A673 (cell line): Measurements from ENCODE around the gene KCNQ1. TPM values are rescaled to one million over a fixed set of nuclear protein-coding genes. Genes with fewer than 3 reads are reported as not detected.

Source experiments
- BruUV-seq: library from RNA; stranded (reverse); fragments of 400-500 nt; replicated peaks from 2 replicates; lab custom pipeline; 2021; lab: Mats Ljungman, UMichigan
- CTCF ChIA-PET: fragments of 300-600 bp; sonication (Branson Sonifier 250); formaldehyde crosslinking; loops from one replicate; lab custom pipeline; 2022; ENCODE audit warnings: antibody characterized with exemption; lab: Charles Lee
- POLR2A ChIA-PET: fragments of 300-600 bp; sonication (Branson Sonifier 250); formaldehyde crosslinking; loops from one replicate; lab custom pipeline; 2022; ENCODE audit warnings: antibody characterized with exemption; ENCODE audit not compliant: low non-redundant PET; lab: Charles Lee
- DNase-seq: peaks from one replicate; pipeline ENCODE4 v3.0.0-alpha.2; 2015; ENCODE audit warnings: low spot score
- H3K27ac ChIP-seq: fragments of 200-600 bp; sonication (generic); 2 replicates; pipeline ENCODE4 v1.5.1; 2016; ENCODE audit warnings: mixed run types, low read depth, mild to moderate bottlenecking, mixed read lengths, antibody characterized with exemption, low read length; ENCODE audit not compliant: poor library complexity, severe bottlenecking
- H3K27me3 ChIP-seq: fragments of 200-600 bp; sonication (generic); replicated peaks from 2 replicates; pipeline ENCODE4 v1.6.1; 2017; ENCODE audit warnings: mixed run types, low read depth, mild to moderate bottlenecking, mixed read lengths, antibody characterized with exemption, low read length; ENCODE audit not compliant: insufficient read depth, poor library complexity
- H3K36me3 ChIP-seq: fragments of 200-600 bp; sonication (generic); 2 replicates; pipeline ENCODE4 v1.6.1; 2016; ENCODE audit warnings: mixed run types, mild to moderate bottlenecking, mixed read lengths, antibody characterized with exemption, low read length; ENCODE audit not compliant: insufficient read depth, poor library complexity, severe bottlenecking
- H3K4me1 ChIP-seq: fragments of 200-600 bp; sonication (generic); 2 replicates; pipeline ENCODE4 v1.6.1; 2017; ENCODE audit warnings: mixed run types, mild to moderate bottlenecking, mixed read lengths, antibody characterized with exemption, low read length; ENCODE audit not compliant: insufficient read depth, poor library complexity, severe bottlenecking
- H3K4me3 ChIP-seq: fragments of 200-600 bp; sonication (generic); 2 replicates; pipeline ENCODE4 v1.5.1; 2016; ENCODE audit warnings: low read depth, mixed run types, mild to moderate bottlenecking, mixed read lengths, low read length; ENCODE audit not compliant: poor library complexity, severe bottlenecking
- H3K9me3 ChIP-seq: fragments of 200-600 bp; sonication (generic); 2 replicates; pipeline ENCODE4 v1.6.1; 2016; ENCODE audit warnings: mixed run types, low read depth, mild to moderate bottlenecking, mixed read lengths, antibody characterized with exemption, low read length; ENCODE audit not compliant: poor library complexity, severe bottlenecking
- CTCF ChIP-seq: fragments of 300-800, 200-600 bp; sonication (generic); conservative IDR thresholded peaks from 2 replicates; pipeline ENCODE4 v1.5.1; 2017; ENCODE audit warnings: low read depth, mild to moderate bottlenecking, antibody characterized with exemption, low read length, moderate library complexity, mixed read lengths
- EZH2 ChIP-seq: fragments of 200-600 bp; sonication (generic); IDR thresholded peaks from 2 replicates; pipeline ENCODE4 v1.6.1; 2017; ENCODE audit warnings: borderline replicate concordance, low read depth, mild to moderate bottlenecking, mixed read lengths, antibody characterized with exemption, low read length; ENCODE audit not compliant: poor library complexity, severe bottlenecking
- intact Hi-C: fragments of 100-400 bp; cut with micrococcal nuclease; formaldehyde crosslinking; loops from one replicate; pipeline ENCODE4 v1.10.0; 2022; ENCODE audit not compliant: unreplicated experiment
- total RNA-seq: library from RNA; stranded (reverse); gene quantifications from 2 replicates; pipeline ENCODE4 v1.2.3, GENCODE V29; 2021

Gene KCNQ1
- total RNA-seq, 1 experiment from 2014 or later, result not detected

DNA sequence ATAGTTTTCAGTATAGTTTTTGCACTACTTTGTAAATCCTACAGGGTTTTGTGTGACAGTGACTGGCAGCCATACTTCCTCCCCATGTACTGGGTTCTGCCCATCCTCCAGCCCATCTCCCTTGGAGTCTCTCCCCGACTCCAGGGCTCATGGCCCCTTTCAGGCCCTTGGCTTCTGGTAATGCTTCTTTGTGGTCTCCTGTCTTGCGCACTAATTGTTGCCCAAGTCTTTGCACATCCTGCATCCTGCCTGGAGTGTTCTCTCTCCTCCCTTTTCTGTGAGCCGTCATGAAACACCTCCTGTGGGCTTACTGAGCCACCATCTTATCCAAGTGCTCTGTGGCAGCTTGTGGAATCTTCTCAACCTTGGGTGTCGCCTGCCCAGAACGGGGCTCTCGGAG lies 266.4 kb downstream of the KCNQ1 start:
- CTCF ChIA-PET, result no interaction called here

GRCh38 chr11:2713094-2713493 lies 268.3 kb downstream of the KCNQ1 start:
- no peaks in the 10 kb centered on the region for H3K27me3 ChIP-seq
- no peaks in the 10 kb centered on the region for H3K4me1 ChIP-seq
- CTCF ChIA-PET, result no interaction called here
- H3K27ac ChIP-seq, result no peak overlapping the region
- no peaks in the 10 kb centered on the region for H3K36me3 ChIP-seq
- no peak for DNase-seq
- intact Hi-C loops, result no loop called here
- no TSS peak for BruUV-seq
- POLR2A ChIA-PET, result no interaction called here
- no peak overlapping the region for H3K4me3 ChIP-seq
- TF ChIP-seq EZH2, result no peak
- no peak for TF ChIP-seq CTCF
- no peaks in the 10 kb centered on the region for H3K9me3 ChIP-seq

More for the DNA sequence above, 266.4 kb downstream of the KCNQ1 start:
- Histone ChIP-seq H3K27me3 (no peaks in the 10 kb centered on the region), H3K4me1 (no peaks in the 10 kb centered on the region), H3K36me3 (no peaks in the 10 kb centered on the region), H3K4me3 (no peak overlapping the region), H3K27ac (no peak overlapping the region), H3K9me3 (no peaks in the 10 kb centered on the region)
- TF ChIP-seq EZH2 (no peak), CTCF (no peak)
- no TSS peak for BruUV-seq
- intact Hi-C loops, result no loop called here
- POLR2A ChIA-PET, result no interaction called here
- no peak for DNase-seq

DNA sequence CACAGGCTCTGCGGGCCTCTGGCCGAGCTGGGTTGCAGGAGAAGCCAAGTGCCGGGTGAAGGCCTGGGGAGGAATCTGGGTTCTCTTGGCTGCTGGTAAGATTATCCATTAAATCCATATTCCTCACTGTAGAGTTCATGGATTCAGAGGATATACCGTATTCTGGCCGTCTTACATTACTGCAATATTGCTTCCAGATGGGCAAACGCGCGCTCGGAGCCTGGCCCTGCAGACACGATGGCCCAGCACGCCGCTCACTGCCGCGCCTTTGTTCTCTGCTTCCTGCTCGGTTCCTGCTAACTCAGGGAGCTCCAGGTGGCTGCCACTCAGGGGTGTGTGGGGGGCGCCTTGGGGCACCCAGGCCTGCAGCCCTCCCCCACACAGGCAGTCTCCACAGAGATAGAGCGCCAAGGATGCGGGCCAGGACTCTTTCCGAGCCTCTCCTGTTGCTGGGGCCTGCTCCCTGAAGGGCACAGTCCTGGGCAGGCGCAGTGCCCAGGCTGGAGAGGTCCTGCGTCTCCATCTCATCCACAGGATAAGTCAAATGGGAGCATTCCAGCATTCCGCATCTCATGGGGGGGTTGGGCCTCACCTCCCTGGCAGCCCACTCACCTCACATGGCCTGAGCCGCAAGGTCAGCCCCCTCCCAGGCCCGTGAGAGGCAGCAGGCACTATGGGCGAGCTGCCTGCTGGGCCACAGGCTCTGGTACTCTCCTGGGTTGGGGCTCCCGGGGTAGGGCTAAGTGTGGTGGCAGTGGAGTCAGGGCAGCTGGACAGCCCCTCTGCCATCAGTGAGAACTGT lies 269.1 kb downstream of the KCNQ1 start:
- POLR2A ChIA-PET, result no interaction called here
- Histone ChIP-seq H3K4me3 (no peak overlapping the region), H3K4me1 (no peaks in the 10 kb centered on the region), H3K9me3 (no peaks in the 10 kb centered on the region), H3K27ac (no peak overlapping the region), H3K36me3 (no peaks in the 10 kb centered on the region), H3K27me3 (no peaks in the 10 kb centered on the region)
- DNase-seq, result no peak
- no peak for TF ChIP-seq EZH2
- TF ChIP-seq CTCF, result no peak
- CTCF ChIA-PET, result no interaction called here
- intact Hi-C loops, result no loop called here
- no TSS peak for BruUV-seq
